HFF-Myc (cell line): ENCODE results near the gene ZNF580.

Experiments
- DNase-seq: peaks from one replicate; pipeline ENCODE4 v3.0.0-alpha.2; 2011; ENCODE audit warnings: low read depth; ENCODE audit errors: extremely low read depth
- H3K4me3 ChIP-seq: replicated peaks from 2 replicates; pipeline ENCODE4 v1.5.1; 2011; ENCODE audit warnings: low read depth, mild to moderate bottlenecking, control low read depth, low read length
- CTCF ChIP-seq: IDR thresholded peaks from 2 replicates; pipeline ENCODE4 v1.5.1; 2012; ENCODE audit warnings: mild to moderate bottlenecking, low read depth, low read length, control low read depth; ENCODE audit errors: missing control alignments

The ZNF580 gene

DNA sequence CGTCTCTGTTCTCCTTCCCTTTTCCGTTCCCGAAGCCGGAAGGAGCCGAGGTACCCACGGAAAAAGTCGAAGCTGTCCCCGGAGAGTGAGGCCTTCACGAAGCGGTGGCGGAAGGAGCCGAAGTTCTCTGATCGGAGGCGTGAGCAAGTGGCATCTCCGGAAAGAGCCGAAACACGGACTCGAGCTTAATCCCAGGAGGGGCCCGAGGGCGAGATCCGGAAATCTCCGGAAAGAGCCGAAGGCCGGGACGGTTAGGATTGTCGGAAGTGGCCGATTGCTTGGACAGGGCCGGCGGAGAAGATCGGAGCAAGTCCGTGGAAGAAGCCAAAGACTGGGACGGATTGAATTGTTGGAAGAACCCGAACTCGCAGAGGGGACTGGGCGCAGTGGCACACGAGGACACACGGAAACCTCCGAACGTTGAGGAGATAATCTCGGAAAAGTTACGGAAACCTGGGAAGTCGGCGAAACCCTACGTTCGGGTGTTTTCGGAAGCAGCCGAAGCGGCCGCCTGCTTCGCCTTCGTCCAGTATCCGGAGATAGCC, 13.6 kb downstream of the ZNF580 start:
- peak; percentile 99 for DNase-seq
- no peak for TF ChIP-seq CTCF
- peak overlapping the region; percentile 75 for H3K4me3 ChIP-seq

DNA sequence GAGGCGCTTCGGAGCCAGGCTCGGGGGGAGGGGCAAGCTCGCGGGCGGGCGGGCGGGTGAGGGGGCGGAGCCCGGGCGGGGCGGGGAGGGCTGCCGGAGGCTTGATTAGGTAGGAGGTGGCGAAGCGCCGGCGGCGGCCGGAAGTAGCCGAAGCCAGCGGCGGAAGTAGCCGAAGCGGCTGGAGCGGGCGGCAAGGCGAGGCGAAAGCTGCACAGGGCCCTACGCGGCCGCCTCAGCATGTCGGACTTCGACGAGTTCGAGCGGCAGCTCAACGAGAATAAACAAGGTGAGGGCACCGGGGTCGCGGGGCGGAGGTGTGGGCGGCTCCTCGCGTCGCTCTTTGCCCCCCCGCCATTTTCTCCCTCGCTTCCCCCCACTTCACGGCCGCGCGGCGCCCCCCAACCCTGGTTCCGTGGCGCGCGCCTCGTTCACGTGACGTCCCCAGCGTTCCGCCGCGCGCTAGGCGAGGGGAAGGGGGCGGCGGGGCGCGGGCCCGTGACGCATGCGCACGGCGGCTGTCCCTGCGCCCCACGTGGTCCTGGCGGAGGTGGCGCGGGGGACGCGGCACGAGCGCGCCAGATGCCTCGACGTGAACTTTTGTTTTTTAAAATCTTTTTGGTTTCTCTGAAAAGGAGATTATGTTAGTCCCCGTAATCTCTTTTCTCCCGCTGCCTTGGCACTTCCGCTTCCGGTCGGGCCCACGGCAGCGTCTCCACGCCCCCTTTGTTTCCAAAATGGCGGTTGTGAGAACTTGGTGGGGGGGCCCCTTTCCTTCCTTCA, 14.3 kb downstream of the ZNF580 start, which contains the start of gene U2AF2:
Gene U2AF2, plus strand, starts transcription at position 168 of the 780 bp plus-strand sequence. Its CDS starts 70 bp downstream, at position 238.
- no peak for DNase-seq
- H3K4me3 ChIP-seq = peak within 1 kb of the TSS; percentile 75
- no peak for TF ChIP-seq CTCF

DNA sequence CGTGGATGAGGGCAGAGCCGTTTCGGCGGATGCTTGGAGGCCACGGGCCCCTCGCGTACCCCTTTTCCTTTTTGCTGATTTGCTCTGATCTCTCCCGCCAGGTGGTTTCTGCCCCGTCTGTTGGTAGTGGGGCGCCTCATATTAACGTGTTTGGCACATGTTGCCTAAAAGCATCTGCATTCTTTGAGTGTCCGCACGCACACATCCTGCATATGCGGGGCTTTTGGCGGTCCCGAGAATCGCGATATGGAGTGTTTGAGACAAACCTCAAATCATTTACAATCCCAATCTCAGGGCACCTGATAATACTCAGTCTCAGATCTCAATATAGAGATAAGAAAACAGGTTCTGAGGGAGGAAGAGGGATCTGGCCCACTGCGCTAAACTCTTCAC, 14.8 kb downstream of the ZNF580 start:
- peak overlapping the region; percentile 75 for H3K4me3 ChIP-seq
- TF ChIP-seq CTCF = no peak
- DNase-seq = no peak

- TF ChIP-seq CTCF = no peak
- no peak for DNase-seq
Measured at GRCh38 chr19:55656552-55656951, 15.8 kb downstream of the ZNF580 start.

GRCh38 chr19:55656988-55657747, 16.4 kb downstream of the ZNF580 start:
- H3K4me3 ChIP-seq = peak overlapping the region; percentile 75
- no peak for TF ChIP-seq CTCF
- no peak for DNase-seq

More at GRCh38 chr19:55656552-55656951, 15.8 kb downstream of the ZNF580 start:
- peak overlapping the region; percentile 75 for H3K4me3 ChIP-seq

- no peak for DNase-seq
- TF ChIP-seq CTCF = no peak
- peak overlapping the region; percentile 75; the same call in 1 of the 2 replicates for H3K4me3 ChIP-seq
Measured at GRCh38 chr19:55658846-55659459, 18.2 kb downstream of the ZNF580 start.
